Germinal center (tissue), 1 donor: ENCODE measurements around the gene STXBP2.
A peak's percentile ranks its signal among the peaks of the same experiment; 100 is the strongest.

Experiments
- DNase-seq: peaks from one replicate; pipeline ENCODE4 v3.0.0; 2012; ENCODE audit warnings: mixed read lengths, low spot score

STXBP2 gene

GRCh38 chr19:7679771-7680605, 43.1 kb downstream of the STXBP2 start:
- DNase-seq, result no peak

- peak; percentile 90 for DNase-seq
Observed at GRCh38 chr19:7680606-7681339, 43.9 kb downstream of the STXBP2 start, which contains the start of gene TRAPPC5. TRAPPC5 (plus strand) TSS chr19:7680833; CDS start chr19:7682254, 1,421 bp downstream.

DNA sequence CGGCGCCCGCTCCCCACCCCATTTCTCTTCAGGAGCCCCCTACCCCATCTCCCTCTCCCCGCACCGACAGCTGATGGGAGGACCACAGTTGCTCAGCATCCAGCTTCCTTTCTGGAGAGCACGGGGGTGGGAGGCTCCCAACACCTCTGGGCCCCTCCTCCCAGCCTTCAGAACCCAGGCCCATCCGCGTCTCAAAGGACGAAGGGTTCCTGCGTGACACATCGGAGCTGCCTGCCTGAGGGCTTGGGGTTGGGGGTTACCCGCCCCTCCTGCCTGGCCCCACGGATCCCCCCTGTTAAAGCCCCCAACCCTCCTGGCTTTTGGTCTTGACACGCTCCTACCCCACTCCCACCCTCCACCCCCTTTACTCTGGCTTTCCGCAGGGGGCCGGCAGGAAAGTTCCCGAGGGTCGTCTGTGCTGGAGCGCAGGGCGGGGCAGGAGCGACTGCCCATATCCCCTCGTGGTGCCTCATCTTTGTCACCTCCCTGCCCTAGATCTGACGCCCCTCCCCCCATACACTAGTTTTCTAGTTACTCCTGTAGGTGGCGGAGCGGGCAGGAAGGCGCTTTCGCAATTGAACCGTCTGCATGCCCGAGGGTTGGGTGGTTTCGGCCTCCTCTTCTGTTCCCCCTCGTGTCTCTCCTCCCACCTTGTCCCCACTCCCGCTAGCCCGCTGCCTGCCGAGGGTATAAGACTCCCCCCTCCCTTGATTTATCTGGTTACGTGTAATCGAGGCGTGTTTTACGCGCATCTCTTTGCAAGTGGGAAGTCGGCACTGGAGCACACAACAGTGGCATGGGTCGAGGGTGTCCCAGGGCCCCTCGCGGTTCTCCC, 44.6 kb downstream of the STXBP2 start:
- DNase-seq, result peak; percentile 84

GRCh38 chr19:7682175-7682855, 45.4 kb downstream of the STXBP2 start:
- no peak for DNase-seq

GRCh38 chr19:7685546-7686445, 48.9 kb downstream of the STXBP2 start:
- DNase-seq, result no peak

GRCh38 chr19:7687177-7687576, 50.3 kb downstream of the STXBP2 start:
- no peak for DNase-seq

- no peak for DNase-seq
Observed at GRCh38 chr19:7689165-7689564, 52.3 kb downstream of the STXBP2 start.

GRCh38 chr19:7690779-7691258, 53.9 kb downstream of the STXBP2 start:
- no peak for DNase-seq

DNA sequence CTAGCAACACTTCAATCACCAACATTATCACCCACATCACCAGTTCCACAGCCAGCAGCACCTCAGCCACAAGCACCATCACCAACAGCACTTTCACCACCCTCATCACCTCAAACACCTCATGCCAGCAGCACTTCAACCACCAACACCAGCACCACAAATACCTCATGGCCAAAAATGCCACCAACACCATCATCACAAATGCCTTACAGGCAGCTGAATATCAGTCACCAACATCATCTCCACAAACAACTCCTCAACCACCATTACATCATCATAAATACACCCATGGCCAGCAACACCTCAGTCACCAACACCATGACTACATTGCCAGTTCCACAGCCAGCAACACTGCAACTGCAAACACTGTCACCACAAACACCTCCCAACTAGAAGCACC, 54.6 kb downstream of the STXBP2 start:
- DNase-seq, result no peak

GRCh38 chr19:7692417-7693088, 55.6 kb downstream of the STXBP2 start:
- DNase-seq, result no peak

DNA sequence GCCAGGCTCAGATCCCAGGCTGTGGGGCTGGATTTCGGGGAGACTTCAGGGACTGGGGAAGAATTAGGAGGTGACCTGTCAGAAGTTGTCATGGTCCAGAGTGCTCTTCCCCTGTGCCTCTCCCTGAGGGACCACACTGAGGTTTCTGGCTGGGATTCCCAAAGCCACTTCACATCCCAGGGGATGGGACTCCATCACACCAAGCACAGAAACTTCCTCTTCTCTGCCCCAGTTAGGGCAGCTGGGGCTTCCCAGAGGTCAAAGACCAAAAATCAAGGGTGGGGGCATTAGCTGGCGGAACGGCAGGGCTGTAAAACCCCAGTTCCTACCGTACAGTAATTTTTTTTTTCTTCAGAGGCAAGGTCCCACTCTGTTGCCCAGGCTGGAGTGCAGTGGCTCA, 57.6 kb downstream of the STXBP2 start:
- DNase-seq, result no peak
